Measurements from ENCODE around the gene DCUN1D3. TPM values are rescaled to one million over a fixed set of nuclear protein-coding genes. Genes with fewer than 3 reads are reported as not detected.

Gene DCUN1D3
- total RNA-seq, 1 donor from 2014 or later: 12.4 TPM

DNA sequence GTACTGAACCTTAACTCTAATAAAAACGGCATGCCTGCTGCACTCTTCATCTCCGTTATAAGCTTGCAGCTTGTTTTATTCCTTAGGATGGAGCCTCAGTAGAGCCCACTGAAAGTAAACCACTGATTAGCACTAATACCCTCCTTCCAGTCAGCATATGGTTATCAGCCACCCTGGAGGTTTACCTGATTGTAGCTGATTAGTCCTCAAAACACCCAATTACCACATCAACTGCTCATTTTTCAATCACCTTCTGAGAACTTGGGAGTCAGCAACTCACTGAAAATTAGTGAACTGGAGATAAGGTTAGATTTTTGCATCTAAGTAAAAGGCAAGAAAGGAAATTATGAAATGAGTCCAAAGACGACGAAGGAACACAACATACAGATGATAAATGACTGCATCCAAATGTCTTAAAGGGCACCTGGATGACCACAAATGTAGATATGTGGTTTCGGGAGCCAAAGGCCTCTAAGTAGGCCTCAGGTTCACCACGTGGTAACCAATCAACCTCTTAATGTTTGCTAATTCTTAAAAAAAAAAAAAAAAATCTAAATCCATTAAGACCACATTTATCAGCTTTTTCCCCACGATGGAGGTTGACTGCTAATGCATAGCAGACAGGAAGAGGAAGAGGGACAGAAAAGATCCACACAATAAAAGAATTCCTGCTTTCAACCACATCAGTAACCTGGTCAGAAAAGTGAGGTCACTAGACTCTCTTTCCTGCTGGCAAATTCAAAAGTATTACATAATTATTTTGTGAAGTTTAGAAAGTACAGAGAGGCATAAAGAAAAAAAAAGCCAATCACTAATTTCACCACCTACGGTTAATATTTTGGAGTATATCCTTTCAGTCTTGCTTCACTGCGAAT, 28.0 kb downstream of the DCUN1D3 start:
- Mint-ChIP-seq H3K36me3 (peaks cover 5% of the 10 kb centered on the region), H3K27ac (peak overlapping the region; percentile 57), H3K4me1 (peaks cover 40% of the 10 kb centered on the region), H3K4me3 (no peak overlapping the region), H3K27me3 (ENCODE audit: low read depth) (no peaks in the 10 kb centered on the region), H3K9me3 (peaks cover 3% of the 10 kb centered on the region)
- TF ChIP-seq, protein P1, sequence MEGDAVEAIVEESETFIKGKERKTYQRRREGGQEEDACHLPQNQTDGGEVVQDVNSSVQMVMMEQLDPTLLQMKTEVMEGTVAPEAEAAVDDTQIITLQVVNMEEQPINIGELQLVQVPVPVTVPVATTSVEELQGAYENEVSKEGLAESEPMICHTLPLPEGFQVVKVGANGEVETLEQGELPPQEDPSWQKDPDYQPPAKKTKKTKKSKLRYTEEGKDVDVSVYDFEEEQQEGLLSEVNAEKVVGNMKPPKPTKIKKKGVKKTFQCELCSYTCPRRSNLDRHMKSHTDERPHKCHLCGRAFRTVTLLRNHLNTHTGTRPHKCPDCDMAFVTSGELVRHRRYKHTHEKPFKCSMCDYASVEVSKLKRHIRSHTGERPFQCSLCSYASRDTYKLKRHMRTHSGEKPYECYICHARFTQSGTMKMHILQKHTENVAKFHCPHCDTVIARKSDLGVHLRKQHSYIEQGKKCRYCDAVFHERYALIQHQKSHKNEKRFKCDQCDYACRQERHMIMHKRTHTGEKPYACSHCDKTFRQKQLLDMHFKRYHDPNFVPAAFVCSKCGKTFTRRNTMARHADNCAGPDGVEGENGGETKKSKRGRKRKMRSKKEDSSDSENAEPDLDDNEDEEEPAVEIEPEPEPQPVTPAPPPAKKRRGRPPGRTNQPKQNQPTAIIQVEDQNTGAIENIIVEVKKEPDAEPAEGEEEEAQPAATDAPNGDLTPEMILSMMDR (IDR thresholded peaks at IDR 0.05; ENCODE audit: unreplicated experiment): no peak
- no peak for DNase-seq (ENCODE audit: low spot score in 2 of 2, unreplicated experiment in 2 of 2)

DNA sequence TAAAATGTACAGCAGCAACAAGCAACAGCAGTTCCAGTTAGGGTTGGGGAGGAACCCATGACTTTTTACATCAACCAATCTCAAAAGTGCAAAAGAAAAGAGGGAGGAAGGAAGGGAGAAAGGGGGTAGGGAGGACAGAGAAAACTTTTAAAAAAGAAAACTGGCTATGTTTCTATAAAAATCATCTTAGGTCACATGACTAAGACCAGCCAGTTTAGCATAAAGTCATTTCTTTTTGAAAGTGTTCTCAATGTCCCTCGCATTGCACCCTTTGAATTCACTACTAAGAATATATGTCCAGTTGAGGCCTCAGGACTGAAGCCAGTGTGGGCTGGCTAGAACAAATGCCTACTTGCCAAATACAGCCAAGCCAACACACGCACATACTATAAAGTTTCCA, 28.9 kb downstream of the DCUN1D3 start:
- TF ChIP-seq, protein P1 (IDR thresholded peaks at IDR 0.05; ENCODE audit: unreplicated experiment): no peak
- peak overlapping the region; percentile 25 for H3K27ac Mint-ChIP-seq
- peaks cover 47% of the 10 kb centered on the region for H3K4me1 Mint-ChIP-seq
- H3K4me3 Mint-ChIP-seq: no peak overlapping the region
- peaks cover 3% of the 10 kb centered on the region for H3K36me3 Mint-ChIP-seq
- H3K27me3 Mint-ChIP-seq (ENCODE audit: low read depth): no peaks in the 10 kb centered on the region
- no peak for DNase-seq (ENCODE audit: low spot score in 2 of 2, unreplicated experiment in 2 of 2)
- no peaks in the 10 kb centered on the region for H3K9me3 Mint-ChIP-seq

DNA sequence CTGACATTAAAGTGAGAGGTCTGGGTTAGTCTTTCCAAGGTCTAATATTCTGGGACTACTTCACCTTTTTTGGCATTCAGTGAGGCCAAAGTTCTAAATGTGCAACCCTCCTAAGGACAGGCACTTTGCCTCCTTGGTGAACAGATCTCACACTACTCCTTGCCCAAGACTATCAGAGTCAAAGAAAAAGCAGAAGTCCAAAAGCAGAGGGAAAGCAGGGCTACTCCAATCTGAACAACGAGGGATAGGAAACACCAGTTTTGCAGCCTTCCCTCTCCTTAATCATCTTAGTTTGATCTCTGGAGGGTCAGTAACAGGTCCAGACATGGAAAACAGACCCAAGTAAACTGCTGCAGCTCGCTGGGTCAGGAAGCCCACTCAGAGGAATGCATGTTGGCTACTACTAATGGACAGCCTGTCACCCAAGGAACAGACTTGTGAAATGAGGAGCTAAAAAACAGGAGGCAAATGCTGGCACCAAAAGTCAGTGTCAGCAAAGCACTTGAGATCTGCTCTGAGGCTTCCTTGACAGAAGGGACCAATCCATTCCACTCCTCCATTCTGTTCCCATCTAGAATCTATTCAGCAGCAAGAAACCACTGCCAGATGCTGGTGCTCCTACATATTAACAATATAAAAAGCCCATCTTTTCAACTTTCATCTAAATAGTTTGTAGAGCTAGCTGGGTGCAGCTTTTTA, 29.9 kb downstream of the DCUN1D3 start:
- Mint-ChIP-seq H3K27ac (peak overlapping the region; percentile 23), H3K9me3 (no peaks in the 10 kb centered on the region), H3K27me3 (ENCODE audit: low read depth) (no peaks in the 10 kb centered on the region), H3K4me3 (no peak overlapping the region), H3K36me3 (no peaks in the 10 kb centered on the region), H3K4me1 (peaks cover 56% of the 10 kb centered on the region)
- DNase-seq (ENCODE audit: low spot score in 2 of 2, unreplicated experiment in 2 of 2): no peak
- TF ChIP-seq, protein P1 (IDR thresholded peaks at IDR 0.05; ENCODE audit: unreplicated experiment): no peak

DNA sequence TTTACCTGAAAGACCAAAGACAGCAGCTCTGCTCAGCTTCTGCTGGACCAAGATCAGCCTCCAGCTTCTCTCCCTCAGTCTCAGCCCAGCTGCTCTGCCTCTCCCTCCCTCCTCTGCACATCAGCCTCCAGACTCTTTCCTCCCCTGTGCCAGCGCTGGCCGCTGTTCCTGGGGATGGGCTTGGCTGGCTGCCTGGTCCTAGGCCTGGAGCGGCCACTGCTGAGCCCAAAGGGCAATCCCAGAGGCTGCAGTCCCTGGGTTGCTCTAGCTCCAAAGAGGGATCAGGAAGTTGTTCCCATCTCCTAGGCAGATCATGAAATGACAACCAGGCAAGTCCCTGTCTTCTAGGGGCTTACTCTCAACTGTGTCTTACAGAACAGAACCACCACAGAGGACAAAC, 31.3 kb downstream of the DCUN1D3 start:
- TF ChIP-seq, protein P1 (IDR thresholded peaks at IDR 0.05; ENCODE audit: unreplicated experiment): no peak
- H3K27me3 Mint-ChIP-seq (ENCODE audit: low read depth): no peaks in the 10 kb centered on the region
- peaks cover 52% of the 10 kb centered on the region for H3K4me1 Mint-ChIP-seq
- H3K27ac Mint-ChIP-seq: no peak overlapping the region
- H3K9me3 Mint-ChIP-seq: peaks cover 7% of the 10 kb centered on the region
- no peak overlapping the region for H3K4me3 Mint-ChIP-seq
- H3K36me3 Mint-ChIP-seq: peaks cover 3% of the 10 kb centered on the region
- DNase-seq (ENCODE audit: low spot score in 2 of 2, unreplicated experiment in 2 of 2): no peak

DNA sequence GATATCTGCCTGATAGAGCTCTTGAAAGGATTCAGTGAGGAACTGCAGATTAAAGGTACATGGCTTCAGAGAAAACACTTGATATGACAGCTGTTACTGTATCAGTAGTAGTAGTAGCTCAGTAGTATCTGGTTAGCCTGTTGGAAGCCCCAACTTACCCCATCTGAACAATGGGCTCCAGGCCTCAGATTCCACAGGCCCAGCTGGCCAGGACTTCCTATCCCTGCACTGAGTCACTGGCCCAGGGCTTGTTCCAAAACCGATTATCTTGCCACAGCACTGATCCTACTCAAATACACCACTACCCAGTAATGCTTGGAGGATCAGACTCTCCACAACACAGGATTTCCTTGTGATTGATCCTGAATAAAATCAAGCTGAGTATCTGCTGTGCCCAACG, 32.6 kb downstream of the DCUN1D3 start:
- TF ChIP-seq, protein P1 (IDR thresholded peaks at IDR 0.05; ENCODE audit: unreplicated experiment): no peak
- no peaks in the 10 kb centered on the region for H3K27me3 Mint-ChIP-seq (ENCODE audit: low read depth)
- peaks cover 52% of the 10 kb centered on the region for H3K4me1 Mint-ChIP-seq
- H3K4me3 Mint-ChIP-seq: no peak overlapping the region
- H3K27ac Mint-ChIP-seq: no peak overlapping the region
- H3K36me3 Mint-ChIP-seq: peaks cover 7% of the 10 kb centered on the region
- H3K9me3 Mint-ChIP-seq: peaks cover 11% of the 10 kb centered on the region
- DNase-seq (ENCODE audit: low spot score in 2 of 2, unreplicated experiment in 2 of 2): no peak
